Kidney capillary endothelial cell (primary cell): Measurements from ENCODE around the gene GPR152.

ENCODE experiments used
- DNase-seq: peaks from one replicate; pipeline ENCODE4 v3.0.0-alpha.2; 2018; ENCODE audit warnings: low spot score

The GPR152 gene

DNA sequence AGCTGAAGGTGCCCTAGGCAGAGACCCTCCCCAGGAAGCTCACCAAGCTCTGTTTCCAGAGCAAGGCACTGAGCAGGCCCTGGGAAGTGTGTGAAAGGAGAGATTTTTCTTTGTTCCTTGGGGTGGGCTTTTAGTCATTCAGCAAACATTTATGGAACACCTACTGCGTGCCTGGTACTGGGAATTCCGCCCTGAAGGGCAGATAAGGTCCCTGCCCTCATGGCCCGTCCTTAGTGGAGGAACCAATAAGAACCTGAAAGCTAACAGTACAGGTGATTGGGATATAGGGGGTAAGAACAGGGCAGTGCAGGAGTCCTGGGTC, 12.6 kb upstream of the GPR152 start:
- no peak for DNase-seq

DNA sequence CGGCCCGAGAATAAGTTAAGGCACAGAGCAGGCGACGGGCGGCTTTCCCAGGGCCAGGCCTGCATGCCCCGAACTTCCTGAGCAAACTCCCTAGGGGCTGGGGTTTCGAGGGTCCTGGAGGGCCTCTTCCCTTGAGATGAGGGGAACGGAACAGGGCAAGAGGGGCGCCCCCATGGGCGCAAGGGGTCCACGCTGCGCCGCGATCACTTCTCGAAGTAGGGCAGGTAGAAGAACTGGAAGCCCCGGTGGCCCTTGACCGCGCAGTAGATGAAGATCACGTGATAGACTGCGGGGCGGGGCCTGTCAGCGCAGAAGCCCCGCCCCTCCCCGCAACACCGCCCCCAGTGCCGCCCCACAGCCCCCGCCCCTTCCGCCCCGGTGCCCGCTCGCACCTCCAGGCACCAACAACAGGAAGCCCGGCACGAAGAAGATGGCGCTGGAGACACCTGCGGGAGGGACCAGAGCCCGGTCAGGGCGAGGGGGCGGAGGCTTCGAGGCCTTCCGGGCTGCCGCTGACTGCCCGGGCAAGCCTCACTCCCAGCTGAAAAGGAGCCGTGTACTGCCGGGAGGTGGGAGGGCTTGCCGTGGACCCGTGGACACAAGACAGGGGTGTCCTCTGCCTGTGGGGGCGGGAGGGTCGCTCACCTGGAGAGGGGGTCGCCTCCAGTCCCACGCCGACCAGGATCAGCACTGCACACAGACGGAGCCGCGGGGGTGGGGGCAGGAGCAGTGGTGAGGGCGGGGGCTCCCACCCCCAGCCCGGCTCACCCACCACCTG, 12.1 kb upstream of the GPR152 start:
- peak; percentile 74 for DNase-seq

DNA sequence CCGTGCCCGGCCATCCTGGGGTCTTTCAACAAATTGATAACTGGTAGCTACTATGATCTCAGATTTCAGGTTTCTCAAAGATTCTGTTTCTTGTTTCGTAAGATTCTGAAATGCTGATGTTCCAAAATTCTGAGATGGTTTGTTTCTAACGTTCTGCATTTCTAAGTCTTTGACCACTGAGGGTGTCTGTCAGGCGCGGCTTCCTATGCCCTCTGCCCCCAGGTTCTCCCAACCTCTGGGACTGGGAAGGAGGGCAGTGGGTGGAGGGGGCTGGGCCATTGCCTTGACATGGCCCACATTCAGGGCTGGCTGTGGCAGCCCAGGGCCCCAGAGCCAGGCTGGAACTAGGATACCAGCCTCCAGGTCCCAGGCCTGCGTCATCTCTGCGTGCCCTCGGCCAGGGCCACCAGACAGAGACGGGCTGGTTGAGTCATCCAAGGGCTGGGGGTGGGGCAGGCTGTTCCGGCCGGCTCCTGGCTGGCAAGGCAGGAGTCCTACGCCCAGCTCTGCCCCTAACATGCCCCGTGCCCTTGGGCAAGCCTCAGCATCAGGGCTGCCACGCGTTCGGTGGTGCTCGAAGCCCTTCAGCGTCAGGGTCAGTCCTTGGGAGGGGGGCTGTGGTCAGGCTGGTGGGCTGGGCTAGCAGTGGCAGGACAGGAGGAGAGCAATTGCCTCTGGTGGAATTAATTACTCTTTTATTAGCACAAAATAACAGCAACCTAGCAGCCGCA, 11.3 kb upstream of the GPR152 start:
- DNase-seq, result no peak

DNA sequence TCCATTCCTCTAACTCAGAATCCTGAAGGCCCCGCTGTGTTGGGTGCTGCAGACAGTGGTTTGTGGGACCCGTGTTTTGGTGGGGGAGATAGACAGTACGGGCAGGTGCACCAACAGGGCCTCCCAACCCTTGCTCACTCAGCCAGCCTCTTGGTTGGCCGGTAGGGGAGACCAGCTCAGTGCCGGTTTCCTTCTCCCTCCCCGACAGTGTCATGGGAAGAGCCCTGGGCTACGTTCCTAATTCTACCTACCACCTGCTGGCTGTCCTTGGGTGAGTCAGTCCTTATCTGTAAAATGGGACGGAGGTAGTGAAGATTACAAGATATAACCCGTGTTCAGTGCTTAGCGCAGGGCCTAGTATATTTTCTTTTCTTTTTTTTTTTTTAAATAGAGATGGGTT, 10.7 kb upstream of the GPR152 start:
- no peak for DNase-seq

- DNase-seq, result no peak
Observed at GRCh38 chr11:67458266-67458665, 5.7 kb upstream of the GPR152 start.

- DNase-seq, result no peak
Observed at GRCh38 chr11:67457453-67457852, 4.9 kb upstream of the GPR152 start.

GRCh38 chr11:67456068-67456705, 3.7 kb upstream of the GPR152 start:
- DNase-seq, result no peak

- DNase-seq, result no peak
Observed at GRCh38 chr11:67455054-67455453, 2.5 kb upstream of the GPR152 start, which contains the start of gene CABP4. Gene CABP4 (plus strand): TSS chr11:67455354. CDS start chr11:67455424, 70 bp downstream.

- DNase-seq, result no peak
Observed at GRCh38 chr11:67453816-67454732, 1.5 kb upstream of the GPR152 start.

DNA sequence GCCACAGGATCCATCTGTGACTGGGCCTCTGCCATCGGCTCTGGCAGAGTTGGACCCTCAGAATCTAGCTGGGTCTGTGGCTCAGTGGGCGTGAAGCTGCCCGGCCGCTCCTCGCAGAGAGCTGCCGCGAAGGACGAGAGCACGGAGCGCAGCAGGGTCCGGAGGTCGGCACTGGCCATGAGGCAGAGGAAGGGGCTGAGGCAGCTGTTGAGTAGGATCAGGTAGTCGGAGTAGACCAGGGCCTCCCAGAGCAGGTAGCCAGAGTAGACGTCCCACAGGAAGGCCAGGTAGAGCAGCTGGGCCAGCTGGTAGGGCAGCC, 912 bp downstream of the GPR152 start:
- DNase-seq, result no peak

GRCh38 chr11:67450796-67451657, 1.5 kb downstream of the GPR152 start:
- DNase-seq, result no peak

GRCh38 chr11:67449116-67449844, 3.2 kb downstream of the GPR152 start:
- no peak for DNase-seq

DNA sequence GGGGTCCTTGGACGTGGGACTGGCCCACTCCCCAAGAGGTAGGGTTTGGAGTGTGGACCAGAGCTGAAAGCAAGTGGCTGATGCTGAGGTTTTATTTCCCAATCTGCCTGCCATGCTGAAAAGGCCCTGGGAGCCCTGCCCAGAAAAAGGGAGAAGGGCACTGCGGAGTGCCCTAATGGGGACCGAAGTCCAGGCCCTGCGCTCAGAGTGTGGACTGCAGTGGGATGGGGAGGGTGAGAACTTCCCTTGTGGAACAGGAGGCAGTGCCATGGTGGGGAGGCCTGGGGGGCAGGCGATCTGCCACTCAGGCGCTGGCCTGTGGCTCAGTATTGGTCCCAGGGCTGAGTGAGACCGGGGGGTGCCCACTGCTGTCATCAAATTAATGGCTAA, 4.3 kb downstream of the GPR152 start:
- no peak for DNase-seq

DNA sequence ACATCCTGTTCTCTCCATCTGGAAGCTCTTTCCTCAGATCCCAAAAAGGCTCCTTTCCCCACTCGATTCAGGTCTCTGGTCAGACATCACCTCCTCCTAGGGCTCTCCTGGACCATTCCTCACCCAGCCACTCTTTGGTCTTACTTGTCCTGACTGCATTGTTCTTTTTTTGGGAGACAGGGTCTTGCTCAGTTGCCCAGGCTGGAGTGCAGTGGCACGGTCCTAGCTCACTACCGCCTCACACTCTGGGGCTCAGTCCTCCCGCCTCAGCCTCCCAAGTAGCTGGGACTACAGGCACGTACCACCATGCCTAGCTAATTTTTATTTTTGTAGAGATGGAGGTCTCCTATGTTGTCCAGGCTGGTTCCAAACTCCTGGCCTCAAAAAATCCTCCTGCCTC, 7.0 kb downstream of the GPR152 start:
- DNase-seq, result no peak

- DNase-seq, result no peak
Observed at GRCh38 chr11:67442504-67443404, 9.8 kb downstream of the GPR152 start.

DNA sequence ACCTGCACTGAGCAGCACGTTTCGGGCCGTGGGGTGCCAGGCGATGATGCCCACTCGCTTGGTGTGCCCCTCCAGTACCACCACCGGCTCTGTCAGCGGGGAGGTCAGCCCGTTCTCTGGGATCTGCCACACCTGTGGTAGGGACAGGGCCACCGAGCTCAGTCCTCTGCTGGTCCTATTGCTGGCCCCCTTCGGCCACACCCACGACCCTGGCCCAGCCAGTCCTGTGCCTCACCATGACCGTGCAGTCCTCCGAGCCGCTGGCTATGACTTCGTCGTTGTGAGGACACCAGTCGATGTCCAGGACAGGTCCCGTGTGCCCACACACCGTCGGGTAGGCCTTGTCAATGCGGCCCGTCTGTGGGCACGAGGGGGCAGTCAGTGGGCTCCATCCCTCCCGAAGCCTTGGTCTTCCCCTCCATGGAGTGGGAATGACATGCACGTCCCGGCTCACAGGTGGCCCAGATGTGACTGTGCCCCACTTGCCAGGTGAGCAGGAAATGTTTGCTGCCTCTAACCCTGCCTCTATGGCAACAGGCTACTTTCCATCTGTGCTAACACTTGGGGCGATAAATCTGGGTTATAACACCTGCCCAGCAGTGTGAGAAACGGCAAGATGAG, 10.7 kb downstream of the GPR152 start:
- no peak for DNase-seq

DNA sequence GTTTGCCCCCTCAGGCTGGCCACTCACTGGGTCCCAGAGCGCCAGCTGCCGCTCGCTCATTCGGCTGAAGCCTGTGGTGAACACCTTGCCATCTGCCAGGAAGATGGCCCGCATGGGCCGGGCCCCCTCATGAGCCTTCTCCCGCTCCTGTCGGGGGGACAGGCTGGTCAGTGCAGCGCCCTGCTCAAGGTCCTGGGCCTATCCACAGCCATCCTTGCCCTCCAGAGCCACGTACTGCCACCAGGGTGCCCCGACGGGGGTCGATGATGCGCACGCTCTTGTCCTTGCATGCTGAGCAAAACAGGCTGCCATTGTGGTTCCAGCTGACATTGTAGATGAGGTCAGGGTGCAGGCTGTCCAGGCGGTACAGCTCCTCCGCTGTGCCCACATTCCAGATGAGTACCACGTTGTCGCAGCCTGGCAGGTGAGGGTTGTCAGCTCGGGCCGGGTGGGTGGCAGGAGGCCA, 11.4 kb downstream of the GPR152 start:
- no peak for DNase-seq

DNA sequence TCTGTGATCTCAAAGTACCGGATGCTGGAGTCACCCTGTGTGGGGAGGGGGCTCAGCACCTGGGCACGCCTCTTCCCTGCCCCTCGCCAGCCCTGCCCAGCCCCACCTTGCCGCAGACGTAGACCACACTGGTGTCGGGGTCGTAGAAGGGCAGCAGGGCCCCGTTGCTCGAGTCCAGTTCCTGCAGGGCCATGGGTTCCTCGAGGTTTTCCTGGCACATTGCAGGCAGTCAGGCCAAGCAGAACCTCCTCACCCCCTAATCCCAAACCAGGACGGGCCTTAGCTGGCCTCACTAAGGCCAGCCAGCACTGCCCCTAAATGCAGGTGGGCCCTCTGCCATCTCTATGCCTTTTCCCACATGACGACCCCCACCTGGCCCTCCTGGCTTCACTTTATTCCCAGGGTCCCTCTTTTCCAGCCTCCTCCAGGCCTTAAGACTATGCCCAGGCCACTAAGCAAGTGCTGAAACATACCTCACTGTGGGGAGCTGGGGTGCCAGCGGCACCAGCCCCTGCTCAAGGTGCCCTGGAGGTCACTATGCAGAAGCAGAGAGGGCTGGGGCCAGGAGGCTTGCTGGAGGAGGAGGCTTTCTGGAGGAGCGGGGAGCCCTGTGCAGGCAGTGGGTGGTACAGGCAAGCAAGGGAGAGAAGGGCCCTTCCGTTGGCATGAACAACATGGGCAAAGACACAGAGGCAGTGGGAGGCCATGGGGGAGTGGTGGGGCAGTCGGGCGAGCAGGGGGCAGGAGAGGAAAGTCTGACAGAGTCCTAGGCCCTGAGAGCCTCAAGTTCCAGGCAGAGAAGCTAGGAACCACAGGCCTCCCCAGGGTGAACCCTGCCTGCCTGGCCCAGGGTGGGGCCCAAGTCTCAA, 12.1 kb downstream of the GPR152 start:
- DNase-seq, result no peak
